HL-60 (cell line): Measurements from ENCODE around the gene QRICH1.

Source experiments
- CTCF ChIP-seq: IDR thresholded peaks from one replicate; pipeline ENCODE4 v1.5.1; 2011; ENCODE audit warnings: low read length, control low read depth, inconsistent platforms; ENCODE audit not compliant: insufficient read depth
- GABPA ChIP-seq: IDR thresholded peaks from 2 replicates; pipeline ENCODE4 v1.6.1; 2012; ENCODE audit warnings: low read depth
- POLR2AphosphoS5 ChIP-seq: IDR thresholded peaks from 2 replicates; pipeline ENCODE4 v1.6.1; 2012; ENCODE audit warnings: low read depth

GRCh38 chr3:48997102-48997635 is 96.7 kb downstream of the QRICH1 start:
- TF ChIP-seq POLR2AphosphoS5 (no peak), CTCF (no peak), GABPA (no peak)
